HG02623 (cell line): Measurements from ENCODE around the gene CLTA.
A peak's percentile ranks its signal among the peaks of the same experiment; 100 is the strongest.
"Not testable (repeated sequence)": the region's sequence is repeated elsewhere in the genome, so short reads cannot be mapped to it uniquely, and the experiment has no call there.

Source experiments
- ATAC-seq: cut with Tn5 transposase; IDR thresholded peaks from one replicate; pipeline ENCODE4 v1.9.1; 2021; ENCODE audit warnings: moderate library complexity; ENCODE audit not compliant: unreplicated experiment

Gene CLTA

DNA sequence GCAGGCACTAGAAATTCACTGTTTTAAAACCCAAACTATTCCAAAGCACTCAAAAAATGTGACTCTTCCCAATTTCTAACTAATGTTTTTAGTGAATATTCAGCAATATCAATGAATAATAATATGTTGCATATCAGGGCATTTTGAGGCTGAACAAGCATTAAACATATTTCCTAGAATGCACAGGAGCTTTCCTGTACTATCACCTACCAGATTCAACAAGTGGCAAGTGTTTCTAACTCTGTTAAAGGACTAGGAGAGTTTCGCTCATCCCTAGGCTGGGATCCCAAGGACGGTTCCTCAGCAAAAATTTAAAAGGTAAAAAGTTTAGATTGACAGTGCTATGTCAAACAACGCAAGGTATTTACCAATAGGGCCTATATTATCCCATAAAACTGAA, 46.5 kb downstream of the CLTA start:
- ATAC-seq = no peak

GRCh38 chr9:36239205-36239604, 48.5 kb downstream of the CLTA start:
- ATAC-seq = not testable (repeated sequence)

GRCh38 chr9:36239675-36240074, 49.0 kb downstream of the CLTA start:
- ATAC-seq = not testable (repeated sequence)

DNA sequence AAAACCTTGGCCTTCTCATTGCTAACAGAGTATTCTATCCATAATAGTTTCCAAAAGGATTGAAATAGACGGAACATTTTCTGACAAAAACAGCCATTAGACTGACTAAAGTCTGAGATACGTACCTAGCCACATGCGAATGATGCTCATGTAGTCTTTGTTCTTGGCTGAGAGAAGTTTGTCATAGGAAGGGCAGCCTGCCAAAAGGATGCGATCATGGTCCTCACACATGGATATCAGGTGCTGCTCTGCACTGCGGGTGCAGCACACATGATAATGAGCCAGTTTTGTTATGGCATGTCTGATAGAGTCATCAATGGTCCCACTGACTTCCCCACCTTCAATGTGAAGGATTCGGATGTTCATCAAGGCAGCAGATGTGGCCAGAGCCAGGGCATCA, 55.2 kb downstream of the CLTA start:
- no peak for ATAC-seq

GRCh38 chr9:36247356-36247755, 56.6 kb downstream of the CLTA start:
- ATAC-seq = no peak

DNA sequence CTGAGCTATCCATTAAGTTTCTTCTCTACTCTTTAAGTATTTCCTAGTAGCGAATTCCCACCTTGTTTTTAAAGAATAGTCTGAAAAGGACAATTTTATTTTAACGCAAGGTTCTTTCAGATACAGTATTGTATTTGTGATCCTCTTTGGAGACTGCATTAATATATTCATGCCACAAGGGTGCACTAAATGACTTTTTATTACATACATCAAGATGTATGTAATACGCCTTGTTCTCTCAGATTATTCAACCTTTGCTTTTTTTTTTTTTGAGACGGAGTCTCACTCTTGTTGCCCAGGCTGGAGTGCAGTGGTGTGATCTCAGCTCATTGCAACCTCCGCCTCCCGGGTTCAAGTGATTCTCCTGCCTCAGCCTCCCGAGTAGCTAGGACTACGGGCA, 57.3 kb downstream of the CLTA start:
- ATAC-seq = not testable (repeated sequence)

DNA sequence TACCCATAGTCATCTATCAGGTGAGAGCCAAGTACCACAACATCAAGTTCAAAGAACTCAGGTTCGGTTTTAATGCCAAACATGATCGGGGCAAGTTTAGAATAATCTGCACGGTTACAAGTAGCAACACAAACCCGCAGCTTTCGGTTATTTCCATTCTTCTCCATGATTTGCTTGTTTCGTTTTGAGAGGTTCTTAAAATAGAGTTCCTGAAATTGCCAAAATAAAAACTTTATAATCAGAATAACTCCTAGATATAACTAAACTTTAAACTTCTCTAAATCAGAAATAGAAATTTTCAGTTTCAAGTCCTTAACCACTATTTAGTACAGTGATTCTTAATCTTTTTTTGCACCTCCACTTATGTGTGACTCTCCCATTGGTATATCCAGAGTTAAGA, 58.5 kb downstream of the CLTA start:
- ATAC-seq = no peak

- no peak for ATAC-seq
Observed at GRCh38 chr9:36250079-36250478, 59.4 kb downstream of the CLTA start.

- ATAC-seq = no peak
Observed at GRCh38 chr9:36251428-36251827, 60.7 kb downstream of the CLTA start.

- peak; percentile 86 for ATAC-seq
Observed at GRCh38 chr9:36258208-36258995, 67.7 kb downstream of the CLTA start, which contains the start of gene GNE. GNE (minus strand) TSS chr9:36258448; CDS start chr9:36249355, 9,093 bp downstream.

- ATAC-seq = no peak
Observed at GRCh38 chr9:36258996-36259533, 68.3 kb downstream of the CLTA start.
